ENCODE data around the gene TXNDC16.

Gene TXNDC16

DNA sequence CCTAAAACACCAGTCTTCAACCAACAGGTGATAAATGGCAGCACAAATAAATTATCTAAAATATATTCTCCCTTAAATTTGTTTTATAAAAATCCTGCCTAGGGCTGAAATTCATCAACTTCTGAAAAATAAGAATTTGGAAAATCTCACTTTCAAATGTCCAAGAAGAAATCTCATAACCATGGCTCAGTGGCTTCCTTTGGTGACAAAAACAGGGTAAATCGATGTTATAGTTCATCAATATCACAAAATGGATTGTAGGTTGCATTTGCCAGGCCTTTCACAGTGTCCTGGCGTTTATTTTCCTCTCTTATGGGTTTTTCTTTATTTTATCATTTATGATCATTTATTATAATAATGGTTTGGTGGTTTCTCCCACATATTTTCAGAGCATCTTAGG lies 135.2 kb downstream of the TXNDC16 start:
- Histone ChIP-seq H3K79me2 (ENCODE audit: insufficient read depth, low read length) (no peaks in the 10 kb centered on the region), H3K9me3 (ENCODE audit: insufficient read depth, low read length) (no peaks in the 10 kb centered on the region), H3K4me2 (ENCODE audit: low read depth, low read length, poor library complexity, severe bottlenecking) (no peak overlapping the region), H2AFZ (ENCODE audit: low read depth, low read length, severe bottlenecking) (no peak overlapping the region), H3K27ac (ENCODE audit: low read depth, low read length) (no peak overlapping the region), H3K9me2 (replicated peaks; ENCODE audit: insufficient read depth, low read length) (no peaks in the 10 kb centered on the region), H3K27me3 (ENCODE audit: low read length) (no peaks in the 10 kb centered on the region), H3K4me3 (ENCODE audit: insufficient read depth, low read length, poor library complexity, severe bottlenecking) (no peak overlapping the region), H3K9ac (ENCODE audit: low read length) (no peak overlapping the region), H4K20me1 (ENCODE audit: low read depth, low read length) (no peaks in the 10 kb centered on the region), H3F3A (ENCODE audit: insufficient read depth) (no peaks in the 10 kb centered on the region), H3K36me3 (ENCODE audit: low read length) (no peaks in the 10 kb centered on the region)
- no peak for TF ChIP-seq EZH2phosphoT487 (conservative IDR thresholded peaks at IDR 0.05; ENCODE audit: low read length)
- TF ChIP-seq, protein P1, sequence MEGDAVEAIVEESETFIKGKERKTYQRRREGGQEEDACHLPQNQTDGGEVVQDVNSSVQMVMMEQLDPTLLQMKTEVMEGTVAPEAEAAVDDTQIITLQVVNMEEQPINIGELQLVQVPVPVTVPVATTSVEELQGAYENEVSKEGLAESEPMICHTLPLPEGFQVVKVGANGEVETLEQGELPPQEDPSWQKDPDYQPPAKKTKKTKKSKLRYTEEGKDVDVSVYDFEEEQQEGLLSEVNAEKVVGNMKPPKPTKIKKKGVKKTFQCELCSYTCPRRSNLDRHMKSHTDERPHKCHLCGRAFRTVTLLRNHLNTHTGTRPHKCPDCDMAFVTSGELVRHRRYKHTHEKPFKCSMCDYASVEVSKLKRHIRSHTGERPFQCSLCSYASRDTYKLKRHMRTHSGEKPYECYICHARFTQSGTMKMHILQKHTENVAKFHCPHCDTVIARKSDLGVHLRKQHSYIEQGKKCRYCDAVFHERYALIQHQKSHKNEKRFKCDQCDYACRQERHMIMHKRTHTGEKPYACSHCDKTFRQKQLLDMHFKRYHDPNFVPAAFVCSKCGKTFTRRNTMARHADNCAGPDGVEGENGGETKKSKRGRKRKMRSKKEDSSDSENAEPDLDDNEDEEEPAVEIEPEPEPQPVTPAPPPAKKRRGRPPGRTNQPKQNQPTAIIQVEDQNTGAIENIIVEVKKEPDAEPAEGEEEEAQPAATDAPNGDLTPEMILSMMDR (IDR thresholded peaks at IDR 0.05; ENCODE audit: insufficient read depth, low read length, poor library complexity, severe bottlenecking), result no peak

GRCh38 chr14:52413729-52414408 lies 138.4 kb downstream of the TXNDC16 start:
- H3K27me3 ChIP-seq (ENCODE audit: low read length), result no peaks in the 10 kb centered on the region
- H4K20me1 ChIP-seq (ENCODE audit: low read depth, low read length), result no peaks in the 10 kb centered on the region
- no peaks in the 10 kb centered on the region for H3K36me3 ChIP-seq (ENCODE audit: low read length)
- no peak overlapping the region for H3K27ac ChIP-seq (ENCODE audit: low read depth, low read length)
- H3K4me2 ChIP-seq (ENCODE audit: low read depth, low read length, poor library complexity, severe bottlenecking), result no peak overlapping the region
- H3K4me3 ChIP-seq (ENCODE audit: insufficient read depth, low read length, poor library complexity, severe bottlenecking), result no peak overlapping the region
- H3K9me3 ChIP-seq (ENCODE audit: insufficient read depth, low read length), result no peaks in the 10 kb centered on the region
- H3K9me2 ChIP-seq (replicated peaks; ENCODE audit: insufficient read depth, low read length), result no peaks in the 10 kb centered on the region
- TF ChIP-seq EZH2phosphoT487 (conservative IDR thresholded peaks at IDR 0.05; ENCODE audit: low read length), result no peak
- TF ChIP-seq, protein P1 (IDR thresholded peaks at IDR 0.05; ENCODE audit: insufficient read depth, low read length, poor library complexity, severe bottlenecking), result no peak
- H3F3A ChIP-seq (ENCODE audit: insufficient read depth), result no peaks in the 10 kb centered on the region
- no peak overlapping the region for H3K9ac ChIP-seq (ENCODE audit: low read length)
- no peak overlapping the region for H2AFZ ChIP-seq (ENCODE audit: low read depth, low read length, severe bottlenecking)
- no peaks in the 10 kb centered on the region for H3K79me2 ChIP-seq (ENCODE audit: insufficient read depth, low read length)

GRCh38 chr14:52412426-52412825 lies 139.9 kb downstream of the TXNDC16 start:
- Histone ChIP-seq H3K9ac (ENCODE audit: low read length) (no peak overlapping the region), H3K4me2 (ENCODE audit: low read depth, low read length, poor library complexity, severe bottlenecking) (no peak overlapping the region), H3K9me2 (replicated peaks; ENCODE audit: insufficient read depth, low read length) (no peaks in the 10 kb centered on the region), H3K27ac (ENCODE audit: low read depth, low read length) (no peak overlapping the region), H3K36me3 (ENCODE audit: low read length) (no peaks in the 10 kb centered on the region), H3K9me3 (ENCODE audit: insufficient read depth, low read length) (no peaks in the 10 kb centered on the region), H3K4me3 (ENCODE audit: insufficient read depth, low read length, poor library complexity, severe bottlenecking) (no peak overlapping the region), H2AFZ (ENCODE audit: low read depth, low read length, severe bottlenecking) (no peak overlapping the region), H3F3A (ENCODE audit: insufficient read depth) (no peaks in the 10 kb centered on the region), H3K79me2 (ENCODE audit: insufficient read depth, low read length) (no peaks in the 10 kb centered on the region), H4K20me1 (ENCODE audit: low read depth, low read length) (no peaks in the 10 kb centered on the region), H3K27me3 (ENCODE audit: low read length) (no peaks in the 10 kb centered on the region)
- TF ChIP-seq EZH2phosphoT487 (conservative IDR thresholded peaks at IDR 0.05; ENCODE audit: low read length), result no peak
- TF ChIP-seq, protein P1 (IDR thresholded peaks at IDR 0.05; ENCODE audit: insufficient read depth, low read length, poor library complexity, severe bottlenecking), result no peak

Measured in SU-DHL-6 (cell line).